ENCODE measurements around the gene EYA2.

DNA sequence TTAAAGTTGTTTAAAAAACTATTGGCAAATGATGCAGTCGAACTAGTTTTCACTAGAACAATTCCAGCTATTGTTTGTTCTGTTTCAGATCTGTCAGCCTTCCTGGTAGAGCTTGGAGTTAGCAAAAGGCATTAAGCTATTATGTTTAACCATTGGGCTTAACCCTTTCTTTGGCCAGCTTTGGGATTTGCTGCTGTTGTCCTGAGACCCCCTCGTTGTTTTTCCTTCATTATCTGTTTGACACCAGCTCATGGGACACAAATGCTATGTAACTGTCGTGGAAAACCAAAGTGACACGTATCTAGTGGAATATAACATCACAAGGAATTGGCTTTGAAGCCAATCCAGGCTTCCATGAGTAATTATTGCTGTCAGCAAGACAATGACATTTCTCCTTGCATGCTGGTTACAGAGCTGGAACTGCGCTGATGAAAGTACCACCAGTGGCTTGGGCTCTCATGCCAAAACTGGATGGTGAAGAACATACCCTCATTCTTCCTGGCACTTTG is 96.0 kb downstream of the EYA2 start:
- TF ChIP-seq, protein P1, sequence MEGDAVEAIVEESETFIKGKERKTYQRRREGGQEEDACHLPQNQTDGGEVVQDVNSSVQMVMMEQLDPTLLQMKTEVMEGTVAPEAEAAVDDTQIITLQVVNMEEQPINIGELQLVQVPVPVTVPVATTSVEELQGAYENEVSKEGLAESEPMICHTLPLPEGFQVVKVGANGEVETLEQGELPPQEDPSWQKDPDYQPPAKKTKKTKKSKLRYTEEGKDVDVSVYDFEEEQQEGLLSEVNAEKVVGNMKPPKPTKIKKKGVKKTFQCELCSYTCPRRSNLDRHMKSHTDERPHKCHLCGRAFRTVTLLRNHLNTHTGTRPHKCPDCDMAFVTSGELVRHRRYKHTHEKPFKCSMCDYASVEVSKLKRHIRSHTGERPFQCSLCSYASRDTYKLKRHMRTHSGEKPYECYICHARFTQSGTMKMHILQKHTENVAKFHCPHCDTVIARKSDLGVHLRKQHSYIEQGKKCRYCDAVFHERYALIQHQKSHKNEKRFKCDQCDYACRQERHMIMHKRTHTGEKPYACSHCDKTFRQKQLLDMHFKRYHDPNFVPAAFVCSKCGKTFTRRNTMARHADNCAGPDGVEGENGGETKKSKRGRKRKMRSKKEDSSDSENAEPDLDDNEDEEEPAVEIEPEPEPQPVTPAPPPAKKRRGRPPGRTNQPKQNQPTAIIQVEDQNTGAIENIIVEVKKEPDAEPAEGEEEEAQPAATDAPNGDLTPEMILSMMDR (conservative IDR thresholded peaks at IDR 0.05; ENCODE audit: low read depth, low read length): no peak
- TF ChIP-seq EZH2 (IDR thresholded peaks at IDR 0.05; ENCODE audit: low read length, unreplicated experiment): no peak
- TF ChIP-seq EZH2phosphoT487 (IDR thresholded peaks at IDR 0.05; ENCODE audit: borderline replicate concordance, low read length): no peak
